ENCODE measurements around the gene NTMT1.
A peak's percentile ranks its signal among the peaks of the same experiment; 100 is the strongest.

Gene NTMT1

DNA sequence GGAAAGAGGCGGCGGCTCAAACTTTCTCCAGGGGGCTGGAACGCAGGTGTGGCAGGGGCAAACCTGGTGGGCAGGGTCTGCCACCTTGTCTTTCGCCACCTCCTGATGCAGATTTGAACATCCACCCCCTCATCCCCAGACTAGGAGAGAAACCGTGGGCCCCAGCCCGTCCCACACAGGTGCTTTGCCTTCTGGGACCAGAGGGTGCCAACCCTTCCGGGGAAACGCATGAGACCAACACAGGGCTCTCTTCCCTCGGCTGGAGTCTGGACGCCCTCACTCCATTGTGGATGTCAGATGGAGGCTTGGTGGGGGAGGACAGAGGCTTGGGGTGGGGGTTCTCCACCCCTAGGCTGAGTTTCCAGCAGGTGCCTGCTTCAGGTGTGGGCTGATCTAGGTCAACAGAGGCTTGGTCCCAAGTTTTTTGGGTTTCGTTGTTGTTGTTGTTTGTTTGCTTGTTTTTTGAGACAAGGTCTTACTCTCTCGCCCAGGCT is 14.6 kb upstream of the NTMT1 start:
- TF ChIP-seq, protein P1, sequence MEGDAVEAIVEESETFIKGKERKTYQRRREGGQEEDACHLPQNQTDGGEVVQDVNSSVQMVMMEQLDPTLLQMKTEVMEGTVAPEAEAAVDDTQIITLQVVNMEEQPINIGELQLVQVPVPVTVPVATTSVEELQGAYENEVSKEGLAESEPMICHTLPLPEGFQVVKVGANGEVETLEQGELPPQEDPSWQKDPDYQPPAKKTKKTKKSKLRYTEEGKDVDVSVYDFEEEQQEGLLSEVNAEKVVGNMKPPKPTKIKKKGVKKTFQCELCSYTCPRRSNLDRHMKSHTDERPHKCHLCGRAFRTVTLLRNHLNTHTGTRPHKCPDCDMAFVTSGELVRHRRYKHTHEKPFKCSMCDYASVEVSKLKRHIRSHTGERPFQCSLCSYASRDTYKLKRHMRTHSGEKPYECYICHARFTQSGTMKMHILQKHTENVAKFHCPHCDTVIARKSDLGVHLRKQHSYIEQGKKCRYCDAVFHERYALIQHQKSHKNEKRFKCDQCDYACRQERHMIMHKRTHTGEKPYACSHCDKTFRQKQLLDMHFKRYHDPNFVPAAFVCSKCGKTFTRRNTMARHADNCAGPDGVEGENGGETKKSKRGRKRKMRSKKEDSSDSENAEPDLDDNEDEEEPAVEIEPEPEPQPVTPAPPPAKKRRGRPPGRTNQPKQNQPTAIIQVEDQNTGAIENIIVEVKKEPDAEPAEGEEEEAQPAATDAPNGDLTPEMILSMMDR (IDR thresholded peaks at IDR 0.05; ENCODE audit: control insufficient read depth, extremely low read depth, insufficient read depth), result no peak
- no peak for DNase-seq (ENCODE audit: low read depth)
- H3K4me3 ChIP-seq (ENCODE audit: low read depth, low read length), result peak overlapping the region; percentile 51; the same call in 1 of the 2 replicates

DNA sequence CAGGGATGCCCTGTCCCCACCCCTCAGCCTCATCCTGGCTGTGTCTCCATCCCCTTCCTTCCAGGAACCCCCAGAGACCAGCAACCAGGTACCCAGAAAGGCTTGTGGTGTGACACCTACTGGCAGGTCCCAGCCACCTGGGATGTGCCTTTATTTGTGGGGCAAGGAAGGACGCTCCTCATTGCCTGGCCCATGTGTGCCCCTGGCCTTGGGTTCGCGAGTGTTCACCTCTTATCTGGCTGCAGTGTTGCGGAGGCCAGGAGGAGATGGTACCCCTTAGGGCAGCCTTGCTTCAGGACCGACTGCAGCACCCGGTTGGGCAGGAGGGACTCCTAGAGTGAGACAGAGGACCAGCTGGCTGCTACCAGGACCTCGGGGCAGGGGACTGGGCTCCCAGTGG is 13.8 kb upstream of the NTMT1 start:
- TF ChIP-seq, protein P1 (IDR thresholded peaks at IDR 0.05; ENCODE audit: control insufficient read depth, extremely low read depth, insufficient read depth), result 0 out of 2 replicates have a peak, but pooled peaks have one; percentile 5
- no peak overlapping the region for H3K4me3 ChIP-seq (ENCODE audit: low read depth, low read length)
- DNase-seq (ENCODE audit: low read depth), result no peak

- H3K4me3 ChIP-seq (ENCODE audit: low read depth, low read length), result no peak overlapping the region
- TF ChIP-seq, protein P1 (IDR thresholded peaks at IDR 0.05; ENCODE audit: control insufficient read depth, extremely low read depth, insufficient read depth), result no peak
- no peak for DNase-seq (ENCODE audit: low read depth)
These were observed 13.0 kb upstream of the NTMT1 start for GRCh38 chr9:129612815-129613519.

DNA sequence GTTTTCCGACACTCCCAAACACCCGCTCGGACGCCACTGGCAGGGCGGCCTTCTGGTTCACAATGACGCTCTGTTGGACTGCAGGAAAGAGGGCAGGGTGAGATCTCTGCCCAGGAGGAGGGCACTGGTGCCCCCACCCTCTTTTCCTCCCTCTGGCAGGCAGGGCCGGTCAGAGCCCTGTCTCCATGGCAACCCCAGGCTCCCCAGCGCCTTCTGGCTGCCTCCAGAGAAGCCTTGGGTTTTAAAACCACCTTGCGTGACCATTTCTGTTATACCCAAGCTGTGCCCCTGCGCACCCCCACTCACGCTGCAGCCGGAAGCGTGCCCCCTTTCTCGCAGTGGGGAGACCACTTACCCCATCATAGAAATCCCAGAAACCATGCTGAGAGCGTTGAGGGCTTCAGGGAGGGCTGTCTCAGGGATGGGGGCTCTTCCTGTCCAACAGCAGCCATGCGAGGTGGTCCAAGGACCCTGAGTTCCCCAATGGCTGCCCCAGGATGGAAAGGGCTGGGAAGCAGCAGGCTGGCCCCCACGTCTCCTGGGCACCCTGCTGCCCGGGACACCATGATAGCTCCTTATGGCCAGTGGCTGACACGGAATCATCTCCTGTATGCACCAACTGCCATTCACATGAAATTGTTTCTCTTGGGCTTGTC is 12.3 kb upstream of the NTMT1 start:
- H3K4me3 ChIP-seq (ENCODE audit: low read depth, low read length), result no peak overlapping the region
- DNase-seq (ENCODE audit: low read depth), result no peak
- TF ChIP-seq, protein P1 (IDR thresholded peaks at IDR 0.05; ENCODE audit: control insufficient read depth, extremely low read depth, insufficient read depth), result no peak

DNA sequence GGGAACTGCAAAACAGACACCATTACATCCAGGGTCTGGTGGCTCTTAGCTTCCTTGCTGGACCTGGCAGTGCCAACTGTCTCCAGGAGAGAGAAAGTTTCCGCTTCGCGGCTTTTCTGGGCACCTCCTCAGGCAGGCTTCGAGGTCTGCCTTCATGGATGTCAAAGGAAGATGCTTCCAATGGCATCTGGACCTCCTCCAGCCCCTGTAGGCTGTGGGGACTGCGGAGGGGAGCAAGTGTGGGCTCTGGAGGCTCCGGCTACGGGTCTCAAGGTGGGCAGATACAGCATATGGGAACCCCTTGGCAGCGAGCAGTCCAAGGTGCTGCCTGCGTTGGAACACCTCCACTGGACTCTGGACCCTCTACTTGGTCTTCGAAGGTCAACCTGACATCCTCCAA is 11.0 kb upstream of the NTMT1 start:
- TF ChIP-seq, protein P1 (IDR thresholded peaks at IDR 0.05; ENCODE audit: control insufficient read depth, extremely low read depth, insufficient read depth), result no peak
- H3K4me3 ChIP-seq (ENCODE audit: low read depth, low read length), result no peak overlapping the region
- no peak for DNase-seq (ENCODE audit: low read depth)

DNA sequence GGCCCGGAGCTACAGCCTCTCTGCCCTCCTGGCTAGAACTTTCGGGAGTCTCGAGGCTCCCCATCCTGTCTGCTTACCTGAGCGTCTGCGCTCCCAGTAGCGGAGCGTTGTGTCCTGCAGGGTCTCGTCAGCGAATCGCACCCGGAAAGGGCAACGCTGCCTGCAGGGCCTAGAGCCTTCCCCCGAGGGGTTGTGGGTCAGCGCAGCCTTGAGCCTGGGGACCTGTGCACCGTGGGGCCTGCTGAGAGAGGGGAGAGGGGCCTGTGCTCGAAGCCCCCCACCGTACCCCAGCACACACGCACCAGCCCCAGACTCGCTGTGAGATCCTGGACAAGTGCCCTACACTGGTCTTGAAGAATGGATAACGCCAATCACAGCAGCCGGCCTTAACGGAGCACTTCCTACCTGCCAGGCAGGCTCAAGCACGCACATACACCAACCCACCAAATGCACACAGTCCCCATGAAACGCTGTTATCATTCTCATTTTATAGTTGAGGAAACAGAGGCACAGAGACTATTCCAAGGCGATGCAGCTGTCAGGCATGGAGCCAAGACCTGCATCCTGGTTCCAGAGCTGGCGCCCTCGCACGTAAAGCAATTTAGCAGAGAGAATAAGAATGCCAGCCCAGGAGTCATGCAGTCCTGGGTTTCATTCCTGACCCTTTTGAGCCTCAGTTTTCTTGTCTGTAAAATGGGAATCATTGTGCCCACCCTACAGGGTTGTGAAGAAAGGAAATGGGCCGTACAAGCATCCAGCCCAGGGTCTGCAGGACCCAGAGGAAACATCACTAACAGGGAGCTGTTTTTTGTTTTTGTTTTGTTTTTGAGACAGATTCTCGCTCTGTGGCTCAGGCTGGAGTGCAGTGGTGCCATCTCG is 10.3 kb upstream of the NTMT1 start:
- TF ChIP-seq, protein P1 (IDR thresholded peaks at IDR 0.05; ENCODE audit: control insufficient read depth, extremely low read depth, insufficient read depth), result no peak
- no peak overlapping the region for H3K4me3 ChIP-seq (ENCODE audit: low read depth, low read length)
- no peak for DNase-seq (ENCODE audit: low read depth)
